AG04450 (cell line): ENCODE results near the gene KCNJ15. TPM values are rescaled to one million over a fixed set of nuclear protein-coding genes. Genes with fewer than 3 reads are reported as not detected.

Experiments used
- CTCF ChIA-PET: fragments of 300-600, 350-600 bp; formaldehyde crosslinking; extraction: SDS; loops from one replicate; lab custom pipeline; 2022; ENCODE audit warnings: antibody characterized with exemption, inconsistent platforms; lab: Charles Lee
- POLR2A ChIA-PET: fragments of 350-600 bp; formaldehyde crosslinking; extraction: SDS; loops from one replicate; lab custom pipeline; 2021; ENCODE audit warnings: antibody characterized with exemption, inconsistent platforms; lab: Yijun Ruan, JAX
- DNase-seq: peaks from one replicate; pipeline ENCODE4 v3.0.0-alpha.2; 2011; ENCODE audit warnings: low read depth, low spot score
- H3K27ac ChIP-seq: one replicate; pipeline ENCODE4 v1.5.1; 2012; ENCODE audit warnings: low read depth, low read length, control low read depth
- H3K27me3 ChIP-seq: one replicate; pipeline ENCODE4 v1.6.0; 2012; ENCODE audit warnings: low read length; ENCODE audit not compliant: control insufficient read depth, insufficient read depth
- H3K4me3 ChIP-seq: 2 replicates; pipeline ENCODE4 v1.5.1; 2011; ENCODE audit warnings: mild to moderate bottlenecking, low read depth, low read length, control low read depth
- H3K9me3 ChIP-seq: 2 replicates; pipeline ENCODE4 v1.5.1; 2012; ENCODE audit warnings: low read length; ENCODE audit not compliant: control insufficient read depth, insufficient read depth
- CTCF ChIP-seq: IDR thresholded peaks from 2 replicates; pipeline ENCODE4 v1.5.1; 2011; ENCODE audit warnings: low read depth, low read length, control low read depth, inconsistent platforms
- polyA plus RNA-seq: library from polyadenylated mRNA; depleted of rRNA; stranded (reverse); fragments of >200 nt; gene quantifications from 2 replicates; pipeline ENCODE4 v1.2.3, GENCODE V29; 2011; rRNA removed

KCNJ15 gene
- polyA plus RNA-seq, 1 experiment, result 0.07 TPM

- CTCF ChIA-PET, result interaction anchor here (0.5 to 9.4 kb wide), 35 partner anchors 12 to 851 kb away, joined by 3 to 353 read pairs (median 5); no protein-coding TSS in a partner anchor
Measured at GRCh38 chr21:38355992-38356781, 99.4 kb downstream of the KCNJ15 start.

More at GRCh38 chr21:38355992-38356781, 99.4 kb downstream of the KCNJ15 start:
- POLR2A ChIA-PET, result no interaction called here
- Histone ChIP-seq H3K9me3 (peaks cover 1% of the 10 kb centered on the region; the same call in 1 of the 2 replicates), H3K4me3 (no peak overlapping the region), H3K27me3 (peaks cover 2% of the 10 kb centered on the region), H3K27ac (no peak overlapping the region)
- peak; percentile 27 for DNase-seq
- TF ChIP-seq CTCF, result peak; percentile 100

Other genes with a start within 250 kb of the KCNJ15 start
- gene ERG, start 241.5 kb downstream of the KCNJ15 start, polyA plus RNA-seq, result not detected in 2 replicates